NCI-H1417 (cell line): ENCODE results near the gene DST.
"Not testable (repeated sequence)": the region's sequence is repeated elsewhere in the genome, so short reads cannot be mapped to it uniquely, and the experiment has no call there.

Experiments
- DNase-seq, 3 experiments: peaks; one replicate each; lab custom pipeline; 2025; lab: John Stamatoyannopoulos, UW

The DST gene

GRCh38 chr6:56571605-56572004 is 71.1 kb downstream of the DST start:
- DNase-seq = no peak

GRCh38 chr6:56570413-56571359 is 72.0 kb downstream of the DST start:
- peak; percentile 18 to 72 (median 22) for DNase-seq

GRCh38 chr6:56567501-56567900 is 75.2 kb downstream of the DST start:
- peak in 1 of 3 experiments; percentile 12 for DNase-seq

GRCh38 chr6:56562730-56563129 is 80.0 kb downstream of the DST start:
- DNase-seq = not testable (repeated sequence)

GRCh38 chr6:56556751-56557540 is 85.7 kb downstream of the DST start:
- DNase-seq = peak in 1 of 3 experiments; percentile 23

GRCh38 chr6:56555438-56555872 is 87.2 kb downstream of the DST start:
- DNase-seq = peak in 2 of 3 experiments; percentile 42 to 77

GRCh38 chr6:56552187-56553130 is 90.2 kb downstream of the DST start:
- no peak for DNase-seq

- DNase-seq = no peak
Measured at GRCh38 chr6:56551409-56552120, 91.1 kb downstream of the DST start.

- no peak for DNase-seq
Measured at GRCh38 chr6:56550301-56550700, 92.4 kb downstream of the DST start.

GRCh38 chr6:56549014-56549413 is 93.7 kb downstream of the DST start:
- peak in 2 of 3 experiments; percentile 27 to 55 for DNase-seq

GRCh38 chr6:56547687-56548086 is 95.0 kb downstream of the DST start:
- peak in 2 of 3 experiments; percentile 39 to 68 for DNase-seq

GRCh38 chr6:56542364-56543331 is 100.0 kb downstream of the DST start:
- DNase-seq = peak; percentile 91 to 98 (median 95)

- DNase-seq = peak in 2 of 3 experiments; percentile 35 to 73
Measured at GRCh38 chr6:56541741-56542360, 100.8 kb downstream of the DST start.

GRCh38 chr6:56541030-56541600 is 101.6 kb downstream of the DST start:
- peak; percentile 36 to 86 (median 66) for DNase-seq

- DNase-seq = peak in 2 of 3 experiments; percentile 43 to 71
Measured at GRCh38 chr6:56540232-56541029, 102.3 kb downstream of the DST start.

GRCh38 chr6:56539527-56540105 is 103.1 kb downstream of the DST start:
- DNase-seq = peak in 1 of 3 experiments; percentile 70

- no peak for DNase-seq
Measured at GRCh38 chr6:56538851-56539250, 103.8 kb downstream of the DST start.
